Measurements from ENCODE around the gene NUBP2. TPM values are rescaled to one million over a fixed set of nuclear protein-coding genes. Genes with fewer than 3 reads are reported as not detected.
A peak's percentile ranks its signal among the peaks of the same experiment; 100 is the strongest.

NUBP2 gene, protein sequence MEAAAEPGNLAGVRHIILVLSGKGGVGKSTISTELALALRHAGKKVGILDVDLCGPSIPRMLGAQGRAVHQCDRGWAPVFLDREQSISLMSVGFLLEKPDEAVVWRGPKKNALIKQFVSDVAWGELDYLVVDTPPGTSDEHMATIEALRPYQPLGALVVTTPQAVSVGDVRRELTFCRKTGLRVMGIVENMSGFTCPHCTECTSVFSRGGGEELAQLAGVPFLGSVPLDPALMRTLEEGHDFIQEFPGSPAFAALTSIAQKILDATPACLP
- 10 to 100 TPM; 29.4 to 34.4 TPM for total RNA-seq
- long read RNA-seq, transcript NUBP2-201 (7 exons, 1,413 nt): major isoform, 66 of 101 reads
- long read RNA-seq, transcript NUBP2-215 (6 exons, 1,173 nt): minor isoform, 8 of 101 reads
- long read RNA-seq, partial matches to known transcripts: 13 of 101 reads
- long read RNA-seq, other reads (novel, unspliced or antisense): 8 of 101 reads

DNA sequence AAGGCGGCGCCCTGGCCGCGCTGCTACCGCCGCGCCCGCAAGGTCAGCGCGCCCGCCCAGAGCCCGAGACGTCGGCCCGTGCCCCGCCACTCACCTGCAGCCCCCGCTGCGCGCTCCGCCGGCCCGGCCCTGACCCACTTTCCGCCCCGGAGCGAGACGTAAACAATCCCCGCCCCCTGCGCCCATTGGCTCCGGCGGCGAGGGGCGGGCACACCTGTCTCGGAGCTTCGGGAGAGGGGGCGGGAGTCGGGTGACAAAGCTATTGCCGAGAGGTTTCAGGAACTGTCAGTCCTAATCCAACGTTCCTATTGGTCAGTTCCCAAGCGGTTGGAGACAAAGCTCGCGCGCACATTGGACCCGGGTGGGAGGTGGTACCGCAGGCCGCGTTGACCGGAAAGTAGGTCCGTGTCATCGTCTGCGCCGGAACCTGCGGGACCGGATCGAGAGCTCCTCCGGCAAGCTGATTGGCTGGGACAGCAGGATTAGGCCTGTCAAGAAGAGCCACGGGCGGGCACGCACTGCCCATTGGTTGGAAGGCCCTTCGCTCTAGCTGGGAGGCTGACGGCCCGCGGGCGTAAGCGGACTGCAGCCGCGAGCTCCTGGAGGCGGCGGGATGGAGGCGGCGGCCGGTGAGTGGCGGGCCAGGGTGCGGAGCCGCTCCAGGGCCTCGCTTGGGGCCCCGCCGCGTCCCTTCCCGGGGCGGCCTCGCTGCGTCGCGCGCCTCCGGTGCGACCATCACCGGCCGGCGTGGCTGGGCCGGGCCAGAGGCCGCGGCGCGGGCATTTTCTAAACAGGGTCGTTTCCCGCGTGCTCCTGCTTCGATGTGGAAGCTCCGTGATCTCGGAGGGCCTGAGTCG, at the start of gene NUBP2, which contains the start of gene SPSB3:
Gene NUBP2, plus strand, starts transcription at position 553 of the 857 bp plus-strand sequence. Its CDS starts 61 bp downstream, at position 614.
Gene SPSB3, minus strand, starts transcription at position 164 of the 857 bp plus-strand sequence. CDS start 1,088 bp downstream, outside the sequence.
- DNase-seq (peak; percentile 99 to 100), ATAC-seq (peak; percentile 83)
- intact Hi-C loops (cut with DNase I, micrococcal nuclease): no loop called here

DNA sequence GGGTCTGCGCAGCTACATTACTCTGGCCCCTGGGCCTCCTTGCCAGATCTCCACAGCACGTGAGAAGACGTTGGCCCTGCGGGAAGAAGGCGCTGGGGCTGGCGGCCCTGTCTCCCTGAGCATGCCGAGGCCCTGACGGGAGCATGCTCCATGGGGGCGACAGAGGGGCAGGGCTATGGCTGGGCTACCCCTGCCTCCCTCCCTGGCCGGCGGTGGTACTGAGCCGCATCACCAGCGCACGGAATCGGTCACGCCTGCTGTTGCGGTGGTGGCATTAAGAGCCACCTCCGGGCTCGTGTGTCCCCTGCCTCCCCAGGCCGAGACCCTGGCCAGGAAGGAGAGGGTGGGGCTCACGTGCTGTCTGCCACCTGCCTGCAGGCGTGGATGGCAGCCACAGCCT, 48.6 kb upstream of the NUBP2 start:
- no peak for ATAC-seq
- DNase-seq: no peak
- intact Hi-C loops (cut with DNase I, micrococcal nuclease): no loop called here

DNA sequence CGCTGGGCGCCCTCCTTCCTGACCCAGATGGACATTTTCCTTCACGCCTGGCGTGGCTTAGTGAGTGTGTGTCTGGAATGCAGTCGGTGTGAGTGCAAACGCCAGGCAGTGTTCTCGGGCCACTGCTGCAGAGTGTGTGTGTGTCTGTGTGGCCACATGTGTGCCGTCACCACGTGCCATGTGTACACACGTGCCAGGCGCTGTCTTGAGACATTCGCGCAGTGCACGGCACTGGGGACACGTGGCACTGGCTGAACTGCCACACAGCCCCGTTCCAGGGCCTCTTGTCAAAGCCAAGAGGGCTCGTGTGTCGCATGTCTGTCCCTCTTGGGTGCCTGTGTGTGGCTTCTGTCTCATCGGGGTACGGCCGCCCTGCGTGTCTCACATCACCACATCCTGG, 47.9 kb upstream of the NUBP2 start:
- no peak for ATAC-seq
- intact Hi-C loops (cut with DNase I, micrococcal nuclease): no loop called here
- no peak for DNase-seq

DNA sequence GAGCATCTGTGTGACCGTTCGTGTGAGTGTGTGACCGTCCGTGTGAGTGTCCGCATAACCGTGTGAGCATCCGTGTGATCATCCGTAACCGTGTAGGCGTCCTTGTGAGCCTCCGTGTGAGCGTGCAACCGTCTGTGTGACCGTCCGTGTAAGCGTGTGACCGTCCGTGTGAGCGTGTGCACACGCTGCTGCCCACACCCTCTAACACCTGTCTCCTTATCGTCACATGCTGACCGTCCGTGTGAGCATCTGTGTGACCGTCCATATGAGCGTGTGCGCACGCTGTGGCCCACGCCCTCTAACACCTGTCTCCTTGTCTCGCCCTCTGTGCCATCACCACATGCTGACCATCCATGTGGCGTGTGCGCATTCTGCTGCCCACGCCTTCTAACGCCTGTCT, 42.5 kb upstream of the NUBP2 start:
- intact Hi-C loops (cut with DNase I, micrococcal nuclease): no loop called here
- no peak for DNase-seq
- ATAC-seq: no peak

DNA sequence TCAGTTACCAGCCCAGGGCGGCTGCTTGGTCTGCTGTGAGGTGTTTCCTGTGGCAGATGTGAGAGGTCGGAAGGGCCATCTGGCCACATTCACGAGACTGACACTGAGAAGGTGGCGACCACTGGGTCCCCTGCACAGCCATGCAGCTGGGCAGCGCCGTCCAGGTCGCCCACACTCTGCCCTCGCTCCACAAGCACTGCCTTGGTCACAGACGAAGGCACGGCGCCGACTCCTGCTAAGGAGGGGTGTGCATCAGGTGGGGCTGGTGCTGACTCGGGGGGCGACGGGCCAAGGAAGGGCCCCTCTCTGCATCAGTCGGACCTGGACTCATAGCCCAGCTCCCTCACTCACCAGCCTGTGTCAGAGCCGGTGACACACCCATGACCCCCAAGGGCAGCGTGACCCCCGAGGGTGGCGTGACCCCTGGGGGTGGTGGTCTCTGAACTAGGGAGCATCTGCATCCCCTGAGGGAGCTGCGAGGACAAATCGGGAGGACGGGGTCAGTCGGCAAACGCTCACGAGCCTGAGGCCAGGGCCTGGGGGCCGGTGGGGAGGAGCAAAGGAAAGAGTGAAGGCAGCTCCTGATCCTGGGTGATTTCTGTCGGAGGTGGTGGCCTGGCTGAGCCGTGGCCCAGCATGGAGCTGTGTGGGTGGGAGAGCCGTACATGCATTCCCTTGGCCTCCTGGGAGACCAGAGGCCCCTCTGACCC, 41.8 kb upstream of the NUBP2 start:
- no peak for ATAC-seq
- DNase-seq: no peak
- intact Hi-C loops (cut with DNase I, micrococcal nuclease): no loop called here

DNA sequence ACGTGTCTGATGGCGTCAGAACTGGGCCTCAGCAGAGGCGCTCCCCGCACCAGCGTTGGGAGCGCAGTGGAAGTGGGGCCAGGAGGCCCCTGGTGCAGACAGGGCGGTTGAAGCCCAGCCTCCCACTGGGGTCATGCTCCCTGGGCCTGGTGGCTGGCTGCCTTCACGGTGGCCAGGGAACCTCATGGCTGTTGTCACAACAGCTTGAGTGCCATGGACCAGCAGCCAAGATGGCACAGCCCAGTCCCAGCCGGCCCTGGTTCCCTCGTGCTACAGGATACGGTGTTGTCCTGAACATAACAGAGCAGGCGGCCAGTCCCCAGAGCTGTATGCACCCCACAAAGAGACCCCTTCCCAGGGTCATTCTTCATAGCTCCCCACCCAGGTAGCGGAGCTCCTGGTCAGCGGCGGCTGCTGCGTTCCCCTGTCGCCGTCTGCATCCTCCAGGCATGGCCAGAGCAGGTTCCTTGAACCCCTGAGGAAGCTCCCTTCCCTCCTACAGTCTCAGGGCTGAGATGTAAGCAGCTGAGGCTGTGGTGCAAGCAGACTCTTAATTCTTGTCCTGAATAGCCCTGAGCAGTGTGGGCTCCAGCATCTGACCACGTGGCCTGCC, 41.1 kb upstream of the NUBP2 start:
- ATAC-seq (no peak), DNase-seq (no peak)
- intact Hi-C loops (cut with DNase I, micrococcal nuclease): no loop called here

DNA sequence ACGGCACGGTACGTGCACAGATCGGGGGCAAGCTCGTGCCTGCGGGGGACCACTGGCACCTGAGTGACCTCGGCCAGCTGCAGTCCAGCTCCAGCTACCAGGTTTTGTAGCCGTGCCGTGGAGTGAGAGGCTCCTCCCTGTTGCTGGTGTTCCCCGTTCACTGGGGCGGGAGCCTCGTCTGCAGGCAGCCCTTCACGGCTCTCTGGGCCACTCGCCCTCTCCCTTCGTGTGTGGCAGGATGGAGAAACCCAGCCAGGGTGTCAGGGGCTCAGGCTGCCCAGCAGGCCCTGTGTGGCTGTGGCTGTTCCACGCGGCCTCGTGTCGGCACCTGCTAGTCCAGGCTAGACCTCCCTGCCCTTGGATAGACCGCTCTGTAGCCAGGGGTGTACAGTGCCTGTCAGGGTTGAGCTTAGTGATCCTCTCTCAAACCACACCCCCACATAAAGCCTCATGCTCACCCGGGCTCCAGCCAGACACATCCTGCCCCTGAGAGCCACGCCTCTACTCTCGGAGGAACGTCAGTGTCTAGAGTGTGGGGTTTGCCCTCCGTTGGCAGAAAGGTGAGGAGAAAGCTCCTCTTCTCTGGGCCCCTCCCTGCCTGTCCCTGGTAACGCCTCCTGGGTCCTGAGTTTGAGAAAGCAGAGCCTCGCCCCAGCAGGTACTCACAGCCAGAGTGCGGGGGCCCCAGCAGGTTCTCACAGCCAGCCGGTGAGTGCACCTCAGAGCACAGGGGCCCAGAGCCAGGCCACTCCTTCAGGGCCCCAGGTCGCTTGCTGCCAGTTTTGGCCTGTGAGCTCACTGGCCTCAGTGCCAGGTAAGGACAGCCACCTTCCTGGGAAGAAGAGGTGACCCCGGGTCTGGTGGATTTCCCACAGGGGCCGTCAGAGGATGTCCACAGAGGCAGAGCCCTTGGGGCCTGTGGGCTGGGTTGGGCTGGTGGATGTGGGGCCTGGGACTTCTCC, 39.1 kb upstream of the NUBP2 start:
- DNase-seq: no peak
- ATAC-seq: no peak
- intact Hi-C loops (cut with DNase I, micrococcal nuclease): no loop called here

DNA sequence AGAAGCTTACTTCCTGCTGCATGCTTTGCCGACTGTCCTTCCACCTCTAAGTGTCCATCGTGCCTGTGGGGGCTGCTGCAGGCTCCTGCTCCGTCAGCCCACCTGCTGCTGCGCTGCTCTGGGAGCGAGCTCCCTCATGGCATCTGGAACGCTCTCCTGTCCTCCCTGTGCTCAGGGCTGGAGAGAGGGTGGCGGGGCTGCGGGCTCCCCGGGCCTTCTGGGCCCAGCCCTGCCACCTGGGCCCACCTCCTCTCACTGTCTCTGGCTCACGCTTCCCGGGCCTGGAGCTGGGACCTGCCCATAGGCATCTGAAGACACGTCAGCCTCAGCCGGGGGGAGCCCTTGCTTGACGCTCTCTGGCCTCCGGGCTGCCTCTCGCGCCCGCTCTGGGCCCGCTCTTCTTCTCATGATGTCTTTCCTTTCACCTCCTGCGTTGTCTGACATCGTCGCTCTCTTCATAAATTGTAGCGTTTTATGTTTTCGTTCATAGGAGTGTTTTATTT, 38.4 kb upstream of the NUBP2 start:
- no peak for DNase-seq
- intact Hi-C loops (cut with DNase I, micrococcal nuclease): no loop called here

DNA sequence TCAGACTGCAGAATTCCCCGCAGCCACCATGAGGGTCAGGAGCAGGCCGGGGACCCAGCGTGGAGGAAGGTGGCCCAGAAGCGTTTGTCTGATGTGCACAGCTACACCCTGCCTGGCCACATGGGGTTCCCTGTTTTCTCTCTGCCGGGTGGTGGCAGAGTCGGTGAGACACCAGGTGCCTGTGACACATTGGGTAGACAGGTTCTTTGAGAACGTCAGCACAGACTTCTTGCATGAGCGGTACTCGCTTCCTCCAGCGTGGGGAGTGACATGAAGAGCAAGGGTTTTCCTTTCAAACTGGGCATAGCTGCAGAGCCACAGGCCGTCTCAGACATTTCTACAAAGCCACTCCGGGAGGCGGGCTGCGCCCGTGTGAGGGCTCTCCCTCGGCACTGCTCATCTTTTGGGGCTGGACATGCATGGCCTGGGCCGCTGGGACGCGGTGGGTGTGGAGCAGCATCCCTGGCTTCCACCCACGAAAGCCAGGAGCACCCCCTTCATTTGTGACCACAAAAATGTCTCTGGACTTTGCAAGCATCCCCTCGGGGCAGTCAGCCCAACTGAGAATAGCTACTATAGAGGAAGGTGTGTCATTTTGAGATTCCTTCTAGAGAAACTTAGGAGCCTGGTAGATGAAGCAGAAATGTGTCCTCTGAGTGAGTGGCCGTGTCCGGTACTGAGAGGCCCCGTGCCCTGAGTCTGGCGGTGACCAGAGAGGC, 37.4 kb upstream of the NUBP2 start:
- ATAC-seq: no peak
- intact Hi-C loops (cut with DNase I, micrococcal nuclease): no loop called here

More for the DNA sequence above, 38.4 kb upstream of the NUBP2 start:
- no peak for ATAC-seq

DNA sequence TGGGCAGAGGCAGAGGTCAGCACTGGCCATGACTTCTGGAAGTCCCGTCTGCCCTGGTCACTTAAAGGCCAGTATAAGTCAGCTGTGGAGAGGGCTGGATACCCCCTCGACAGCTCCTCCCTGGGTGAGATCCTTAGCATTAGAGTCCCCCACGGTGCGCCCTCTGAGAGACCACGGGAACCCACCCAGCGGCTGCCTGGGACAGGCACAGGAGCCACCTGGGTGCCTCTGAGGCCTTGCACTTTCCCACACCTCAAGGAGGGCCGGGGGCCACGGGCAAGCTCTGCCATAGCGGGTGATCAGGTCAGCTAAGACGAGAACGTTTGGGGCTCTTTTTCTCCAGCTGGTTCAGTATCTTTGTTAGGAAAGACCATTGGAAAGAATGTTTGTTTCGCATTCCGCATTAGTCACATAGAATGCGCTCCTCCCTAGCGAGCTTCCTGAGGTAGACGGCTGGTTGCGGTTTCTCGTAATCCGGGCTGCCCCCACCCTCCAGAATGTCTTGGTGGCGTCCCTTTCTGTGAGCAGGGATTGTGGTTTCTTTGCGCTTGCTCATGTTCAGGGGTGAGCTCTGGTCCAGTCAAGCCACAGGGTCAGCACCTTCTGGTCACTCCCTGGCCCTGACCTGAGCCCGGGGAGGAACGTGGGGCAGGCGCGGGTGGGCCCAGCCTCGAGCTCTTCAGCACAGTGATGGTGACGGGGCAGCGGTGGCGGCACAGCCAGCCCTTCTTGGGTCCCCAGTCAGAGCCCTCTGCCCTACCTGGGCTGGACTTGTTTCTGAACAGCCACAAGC, 36.7 kb upstream of the NUBP2 start:
- ATAC-seq: no peak
- intact Hi-C loops (cut with DNase I, micrococcal nuclease): no loop called here
- no peak for DNase-seq

More for the DNA sequence above, 37.4 kb upstream of the NUBP2 start:
- DNase-seq: no peak

DNA sequence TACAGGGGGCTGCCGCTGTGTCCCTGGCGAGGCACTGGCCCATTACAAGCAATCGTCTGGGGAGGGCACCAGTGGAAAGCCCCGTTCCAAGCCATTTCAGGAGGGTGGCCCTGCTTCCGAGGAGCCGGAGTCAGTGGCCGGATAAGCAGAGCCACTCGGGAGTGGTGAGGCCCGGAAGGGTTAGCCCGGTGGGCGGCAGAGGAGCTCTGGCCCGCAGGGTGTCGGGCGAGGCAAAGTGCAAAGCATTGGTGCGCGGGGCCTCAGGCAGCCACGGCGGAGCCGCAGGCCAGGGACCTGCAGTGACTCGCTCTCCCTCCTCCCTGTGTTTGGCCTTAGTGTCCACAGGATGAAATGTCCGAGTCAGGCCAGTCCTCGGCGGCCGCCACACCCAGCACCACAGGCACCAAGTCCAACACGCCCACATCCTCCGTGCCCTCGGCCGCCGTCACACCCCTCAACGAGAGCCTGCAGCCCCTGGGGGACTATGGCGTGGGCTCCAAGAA, 36.0 kb upstream of the NUBP2 start:
- intact Hi-C loops (cut with DNase I, micrococcal nuclease): no loop called here
- ATAC-seq (no peak), DNase-seq (no peak)

DNA sequence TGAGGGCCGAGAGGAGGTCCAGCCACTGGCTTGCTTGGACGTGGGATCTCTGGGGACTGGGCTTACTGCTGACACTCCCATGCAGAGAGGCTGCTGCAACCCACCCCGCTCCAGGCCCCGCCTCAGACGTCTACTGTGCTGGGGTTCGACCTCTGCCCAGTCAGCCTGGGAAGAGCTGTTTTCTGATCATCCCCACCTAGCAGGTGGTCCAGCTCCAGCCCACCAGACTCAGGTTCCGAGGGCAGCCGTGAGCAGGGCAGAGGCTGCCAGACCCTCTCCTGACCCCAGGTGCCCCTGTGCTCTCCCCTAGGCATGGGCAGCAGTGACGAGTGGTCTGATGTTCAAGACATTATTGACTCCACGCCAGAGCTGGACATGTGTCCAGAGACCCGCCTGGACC, 34.8 kb upstream of the NUBP2 start:
- DNase-seq (no peak), ATAC-seq (no peak)
- intact Hi-C loops (cut with DNase I, micrococcal nuclease): no loop called here

DNA sequence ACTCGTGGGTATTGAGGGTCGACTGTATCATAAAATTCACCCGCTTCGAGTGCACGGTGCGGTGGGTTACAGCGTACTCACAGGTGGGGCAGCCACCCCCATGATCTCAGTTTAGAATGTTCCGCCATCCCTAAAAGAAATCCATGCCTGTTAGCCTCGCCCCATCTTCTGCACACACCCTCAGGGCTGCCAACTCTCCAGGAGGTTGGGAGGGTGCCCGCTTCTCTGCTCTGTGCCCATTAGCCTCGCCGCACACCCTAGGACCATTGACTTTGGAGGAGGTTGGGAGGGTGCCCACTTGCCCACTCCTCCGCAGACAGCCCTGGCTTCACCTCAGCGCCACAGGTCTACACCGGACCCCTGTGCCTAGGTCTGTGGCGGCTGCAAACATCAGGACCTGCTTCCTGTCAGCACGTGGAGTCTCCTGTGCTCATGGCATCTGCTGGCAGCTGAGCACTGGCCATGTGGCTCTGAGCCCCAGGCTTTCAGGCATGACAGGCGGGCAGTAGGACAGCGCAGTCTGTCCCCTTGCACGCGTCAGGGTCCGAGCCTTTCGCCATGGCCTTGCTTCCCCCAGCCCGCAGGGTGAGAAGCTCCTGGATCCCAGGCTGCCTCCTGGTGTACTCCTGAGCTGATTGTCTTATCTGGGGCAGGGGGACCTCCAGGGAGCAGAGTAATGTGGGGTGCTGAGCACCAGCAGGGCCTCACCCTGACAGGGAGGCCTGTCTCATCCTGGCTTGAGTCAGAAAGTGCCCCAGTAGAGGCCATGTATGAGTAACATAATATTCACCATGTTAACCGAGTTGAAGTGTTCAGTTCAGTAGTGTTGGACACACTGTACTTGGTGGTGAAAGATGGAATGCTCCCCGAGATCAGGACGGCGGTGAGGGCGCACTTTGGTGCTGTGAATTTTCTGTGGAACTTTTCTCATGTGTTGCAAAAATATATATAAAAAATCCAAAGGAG, 33.3 kb upstream of the NUBP2 start:
- DNase-seq (no peak), ATAC-seq (no peak)
- intact Hi-C loops (cut with DNase I, micrococcal nuclease): no loop called here

DNA sequence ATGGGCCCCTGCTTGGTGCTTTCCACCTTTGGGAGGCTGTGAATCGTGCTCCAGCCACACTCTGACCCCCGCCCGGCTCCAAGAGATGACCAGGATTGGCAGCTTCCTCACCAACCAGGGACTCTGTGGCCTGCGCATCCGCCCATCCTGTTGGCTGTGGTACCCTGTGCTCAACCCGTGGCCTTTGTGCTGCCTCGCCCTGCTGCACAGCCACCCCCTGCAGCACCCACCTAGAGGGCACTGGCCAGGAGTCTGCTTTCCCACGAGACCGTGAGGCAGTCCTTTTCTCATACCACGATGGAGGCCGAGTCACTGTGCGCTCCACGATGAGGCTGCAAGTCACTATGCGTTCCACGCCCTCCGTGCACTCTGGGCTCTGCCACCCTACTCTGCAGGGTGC, 30.8 kb upstream of the NUBP2 start:
- no peak for DNase-seq
- intact Hi-C loops (cut with DNase I, micrococcal nuclease): no loop called here
- no peak for ATAC-seq

DNA sequence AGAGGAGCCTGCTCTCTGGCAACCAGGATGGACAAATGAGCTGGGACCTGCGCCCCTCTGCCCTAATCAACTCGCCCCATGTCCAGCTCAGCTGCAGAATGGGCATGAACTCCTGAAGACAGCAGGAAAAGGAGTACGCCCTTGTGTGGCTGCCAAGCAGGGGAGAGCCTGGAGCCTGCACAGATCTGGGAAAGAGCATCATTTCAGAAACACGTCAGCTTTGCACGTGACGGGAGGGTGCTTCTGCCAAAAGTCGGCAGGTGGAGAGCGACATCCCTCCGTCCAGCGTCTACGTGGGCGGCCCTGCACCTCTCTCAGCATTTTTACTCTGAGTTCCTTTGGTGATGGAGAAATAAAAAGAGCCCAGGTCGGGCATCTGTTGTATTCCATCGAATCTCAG, 29.9 kb upstream of the NUBP2 start:
- DNase-seq (no peak), ATAC-seq (no peak)
- intact Hi-C loops (cut with DNase I, micrococcal nuclease): no loop called here
